Gastrocnemius medialis (tissue), 4 donors: ENCODE measurements around the gene FBXL13.
"Not testable (repeated sequence)": the region's sequence is repeated elsewhere in the genome, so short reads cannot be mapped to it uniquely, and the experiment has no call there.

Experiments
- CTCF ChIP-seq, 5 experiments: fragments of 450-650 bp in 3 of 5; fragments of 200-600 bp in 2 of 5; sonication (generic) in 2 of 5; IDR thresholded peaks in 4 of 5; conservative IDR thresholded peaks in 1 of 5; 1 replicate in 4 of 5; 2 replicates in 1 of 5; pipeline ENCODE4 v1.5.1; 2016 to 2019; ENCODE audit warnings: antibody characterized with exemption in 5 of 5, mild to moderate bottlenecking in 3 of 5, moderate library complexity in 3 of 5
- POLR2A ChIP-seq, 2 donors: fragments of 450-650 bp; IDR thresholded peaks; one replicate each; pipeline ENCODE4 v1.6.1; 2017; ENCODE audit warnings: antibody characterized with exemption in 2 of 2, mild to moderate bottlenecking in 2 of 2, moderate library complexity in 2 of 2

- TF ChIP-seq CTCF (IDR thresholded peaks at IDR 0.05 in 4 of 5, conservative IDR thresholded peaks at IDR 0.05 in 1 of 5); POLR2A (IDR thresholded peaks at IDR 0.05): not testable (repeated sequence)
Observed at GRCh38 chr7:103020876-103021275, 53.7 kb downstream of the FBXL13 start.
